Measurements from ENCODE around the gene GID8.

The GID8 gene

DNA sequence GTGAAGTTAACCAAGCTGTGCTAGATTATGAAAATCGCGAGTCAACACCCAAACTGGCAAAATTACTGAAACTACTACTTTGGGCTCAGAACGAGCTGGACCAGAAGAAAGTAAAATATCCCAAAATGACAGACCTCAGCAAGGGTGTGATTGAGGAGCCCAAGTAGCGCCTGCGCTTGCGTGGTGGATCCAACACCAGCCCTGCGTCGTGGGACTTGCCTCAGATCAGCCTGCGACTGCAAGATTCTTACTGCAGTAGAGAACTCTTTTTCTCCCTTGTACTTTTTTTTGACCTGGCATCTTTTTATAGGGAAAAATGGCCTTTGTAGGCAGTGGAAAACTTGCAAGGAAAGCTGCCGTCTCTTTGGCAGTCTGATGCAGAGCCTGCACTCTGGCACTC is 6.8 kb downstream of the GID8 start:
- peaks cover 96% of the 10 kb centered on the region for H3K36me3 ChIP-seq (ENCODE audit: control insufficient read depth, low read length)
- peaks cover 81% of the 10 kb centered on the region for H3K79me2 ChIP-seq (ENCODE audit: control insufficient read depth, low read length)

DNA sequence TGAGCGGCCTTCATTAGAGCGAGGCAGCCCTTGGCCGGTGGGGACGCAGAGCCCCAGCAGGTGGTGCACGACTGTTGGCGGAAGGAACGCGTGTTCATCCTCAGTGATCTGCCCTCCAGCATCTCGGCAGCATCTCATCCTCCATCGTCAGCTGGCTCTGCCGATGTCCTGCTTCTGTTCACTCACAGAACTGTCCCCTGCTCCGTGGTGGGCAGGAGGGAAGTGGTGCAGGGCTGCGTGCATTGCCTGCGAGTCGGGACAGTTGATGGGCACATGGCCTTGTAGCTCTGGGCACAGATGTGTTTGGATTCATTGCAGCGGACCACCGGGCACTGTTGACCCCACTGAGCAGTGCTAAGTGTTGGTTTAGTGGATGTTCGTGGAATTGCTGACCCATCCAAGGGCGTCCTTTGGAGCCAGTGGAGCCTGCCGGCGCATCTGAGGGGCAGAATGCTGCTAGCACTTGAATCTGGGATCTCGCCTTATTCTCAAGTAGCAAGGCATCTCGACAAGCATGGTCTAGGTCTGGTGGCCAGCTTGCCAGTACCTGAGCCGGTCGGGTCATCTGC is 7.9 kb downstream of the GID8 start:
- peaks cover 5% of the 10 kb centered on the region; the same call in 1 of the 2 replicates for H3K9me3 ChIP-seq (ENCODE audit: control insufficient read depth, insufficient read depth, low read length)
- no peak overlapping the region for H3K4me2 ChIP-seq (ENCODE audit: low read length)
- H3K9me2 ChIP-seq (replicated peaks; ENCODE audit: control insufficient read depth, low read length) = no peaks in the 10 kb centered on the region
- peaks cover 96% of the 10 kb centered on the region for H3K36me3 ChIP-seq (ENCODE audit: control insufficient read depth, low read length)
- H3F3A ChIP-seq (ENCODE audit: control insufficient read depth, insufficient read depth) = no peaks in the 10 kb centered on the region
- TF ChIP-seq, protein P1, sequence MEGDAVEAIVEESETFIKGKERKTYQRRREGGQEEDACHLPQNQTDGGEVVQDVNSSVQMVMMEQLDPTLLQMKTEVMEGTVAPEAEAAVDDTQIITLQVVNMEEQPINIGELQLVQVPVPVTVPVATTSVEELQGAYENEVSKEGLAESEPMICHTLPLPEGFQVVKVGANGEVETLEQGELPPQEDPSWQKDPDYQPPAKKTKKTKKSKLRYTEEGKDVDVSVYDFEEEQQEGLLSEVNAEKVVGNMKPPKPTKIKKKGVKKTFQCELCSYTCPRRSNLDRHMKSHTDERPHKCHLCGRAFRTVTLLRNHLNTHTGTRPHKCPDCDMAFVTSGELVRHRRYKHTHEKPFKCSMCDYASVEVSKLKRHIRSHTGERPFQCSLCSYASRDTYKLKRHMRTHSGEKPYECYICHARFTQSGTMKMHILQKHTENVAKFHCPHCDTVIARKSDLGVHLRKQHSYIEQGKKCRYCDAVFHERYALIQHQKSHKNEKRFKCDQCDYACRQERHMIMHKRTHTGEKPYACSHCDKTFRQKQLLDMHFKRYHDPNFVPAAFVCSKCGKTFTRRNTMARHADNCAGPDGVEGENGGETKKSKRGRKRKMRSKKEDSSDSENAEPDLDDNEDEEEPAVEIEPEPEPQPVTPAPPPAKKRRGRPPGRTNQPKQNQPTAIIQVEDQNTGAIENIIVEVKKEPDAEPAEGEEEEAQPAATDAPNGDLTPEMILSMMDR (IDR thresholded peaks at IDR 0.05; ENCODE audit: low read depth, low read length, poor library complexity, severe bottlenecking) = no peak
- no peak for TF ChIP-seq EZH2phosphoT487 (IDR thresholded peaks at IDR 0.05; ENCODE audit: borderline replicate concordance, low read length)
- H3K79me2 ChIP-seq (ENCODE audit: control insufficient read depth, low read length) = peaks cover 70% of the 10 kb centered on the region
- 0 out of 2 replicates have a peak, but pooled peaks cover under 1% of the 10 kb centered on the region for H3K4me1 ChIP-seq (ENCODE audit: control insufficient read depth, low read length)
- H3K4me3 ChIP-seq (ENCODE audit: low read length) = no peak overlapping the region
- no peak overlapping the region for H3K27ac ChIP-seq (ENCODE audit: low read depth, low read length)
- H3K27me3 ChIP-seq (ENCODE audit: control insufficient read depth, low read length) = no peaks in the 10 kb centered on the region
- H4K20me1 ChIP-seq (ENCODE audit: control insufficient read depth, insufficient read depth, low read depth, low read length) = no peaks in the 10 kb centered on the region

More for the DNA sequence above, 6.8 kb downstream of the GID8 start:
- peaks cover 4% of the 10 kb centered on the region for H3K4me1 ChIP-seq (ENCODE audit: control insufficient read depth, low read length)
- H3K27ac ChIP-seq (ENCODE audit: low read depth, low read length) = no peak overlapping the region
- no peaks in the 10 kb centered on the region for H3K27me3 ChIP-seq (ENCODE audit: control insufficient read depth, low read length)
- no peak overlapping the region for H3K4me2 ChIP-seq (ENCODE audit: low read length)
- TF ChIP-seq, protein P1 (IDR thresholded peaks at IDR 0.05; ENCODE audit: low read depth, low read length, poor library complexity, severe bottlenecking) = no peak
- no peak for TF ChIP-seq EZH2phosphoT487 (IDR thresholded peaks at IDR 0.05; ENCODE audit: borderline replicate concordance, low read length)
- no peaks in the 10 kb centered on the region for H3K9me2 ChIP-seq (replicated peaks; ENCODE audit: control insufficient read depth, low read length)
- H3K9me3 ChIP-seq (ENCODE audit: control insufficient read depth, insufficient read depth, low read length) = peaks cover 5% of the 10 kb centered on the region; the same call in 1 of the 2 replicates
- no peak overlapping the region for H3K4me3 ChIP-seq (ENCODE audit: low read length)
- no peaks in the 10 kb centered on the region for H3F3A ChIP-seq (ENCODE audit: control insufficient read depth, insufficient read depth)
- no peaks in the 10 kb centered on the region for H4K20me1 ChIP-seq (ENCODE audit: control insufficient read depth, insufficient read depth, low read depth, low read length)

DNA sequence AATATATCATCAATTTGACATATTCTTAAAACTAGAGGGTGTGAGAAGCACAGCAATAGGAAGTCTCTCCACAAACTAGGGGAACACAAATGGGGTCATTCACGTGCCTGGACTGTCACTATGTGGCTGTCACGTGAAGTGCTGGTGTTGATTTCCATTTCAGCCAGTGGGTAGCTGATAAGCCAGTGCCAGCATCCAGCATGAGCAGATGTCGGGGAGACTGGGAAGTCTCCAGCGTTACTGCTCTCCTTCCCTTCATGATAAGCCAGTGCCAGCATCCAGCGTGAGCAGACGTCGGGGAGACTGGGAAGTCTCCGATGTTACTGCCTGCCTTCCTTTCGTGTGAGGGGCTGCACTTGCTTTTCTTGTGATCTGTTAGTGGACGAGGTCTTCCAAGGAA is 9.0 kb downstream of the GID8 start:
- Histone ChIP-seq H3K27ac (ENCODE audit: low read depth, low read length) (no peak overlapping the region), H3K4me1 (ENCODE audit: control insufficient read depth, low read length) (peaks cover 3% of the 10 kb centered on the region), H3K4me2 (ENCODE audit: low read length) (no peak overlapping the region), H3K27me3 (ENCODE audit: control insufficient read depth, low read length) (no peaks in the 10 kb centered on the region), H3K9me3 (ENCODE audit: control insufficient read depth, insufficient read depth, low read length) (peaks cover 5% of the 10 kb centered on the region; the same call in 1 of the 2 replicates), H4K20me1 (ENCODE audit: control insufficient read depth, insufficient read depth, low read depth, low read length) (no peaks in the 10 kb centered on the region), H3K36me3 (ENCODE audit: control insufficient read depth, low read length) (peaks cover 85% of the 10 kb centered on the region), H3F3A (ENCODE audit: control insufficient read depth, insufficient read depth) (peaks cover 3% of the 10 kb centered on the region; the same call in 1 of the 2 replicates), H3K79me2 (ENCODE audit: control insufficient read depth, low read length) (peaks cover 60% of the 10 kb centered on the region), H3K9me2 (replicated peaks; ENCODE audit: control insufficient read depth, low read length) (no peaks in the 10 kb centered on the region), H3K4me3 (ENCODE audit: low read length) (no peak overlapping the region)
- no peak for TF ChIP-seq EZH2phosphoT487 (IDR thresholded peaks at IDR 0.05; ENCODE audit: borderline replicate concordance, low read length)
- TF ChIP-seq, protein P1 (IDR thresholded peaks at IDR 0.05; ENCODE audit: low read depth, low read length, poor library complexity, severe bottlenecking) = no peak
